ENCODE measurements around the gene CPNE4. TPM values are rescaled to one million over a fixed set of nuclear protein-coding genes. Genes with fewer than 3 reads are reported as not detected.

CPNE4 gene
- total RNA-seq, 1 experiment from 2014 or later: 1.9 TPM

- H3K9me3 ChIP-seq (ENCODE audit: control insufficient read depth, low read depth, low read length): no peaks in the 10 kb centered on the region
- Mint-ChIP-seq H3K9me3 (peaks cover 8 to 10% of the 10 kb centered on the region in 2 experiments), H3K36me3 (ENCODE audit: insufficient read depth in 1 of 3, low read depth in 3 of 3) (peaks cover 2 to 10% (median 3%) of the 10 kb centered on the region in 3 experiments; a peak in 4 of 7 replicates), H3K27me3 (ENCODE audit: low read depth) (no peaks in the 10 kb centered on the region), H3K27ac (no peak overlapping the region), H3K4me1 (no peaks in the 10 kb centered on the region), H3K4me3 (no peak overlapping the region)
- no peak overlapping the region for H3K9ac ChIP-seq (ENCODE audit: extremely low read depth, insufficient read length, low read length)
- H2BK20ac ChIP-seq (ENCODE audit: low read depth, low read length, poor library complexity, severe bottlenecking): no peak overlapping the region
- no peak overlapping the region for H2BK5ac ChIP-seq (ENCODE audit: insufficient read length, low read length)
- H3K27me3 ChIP-seq (ENCODE audit: insufficient read depth, low read length): no peaks in the 10 kb centered on the region
- no peak overlapping the region for H3K18ac ChIP-seq (ENCODE audit: insufficient read length, low read depth, low read length)
- no peak overlapping the region for H4K91ac ChIP-seq (ENCODE audit: insufficient read length, low read depth, low read length)
- H4K20me1 ChIP-seq (ENCODE audit: control insufficient read depth, insufficient read depth, insufficient read length): no peaks in the 10 kb centered on the region
- H2AK5ac ChIP-seq (ENCODE audit: insufficient read length, low read length): no peak overlapping the region
- H3K56ac ChIP-seq (ENCODE audit: insufficient read length, low read depth, low read length): no peak overlapping the region
- H3K23ac ChIP-seq (ENCODE audit: insufficient read length, low read depth, low read length): no peak overlapping the region
- H3K4me1 ChIP-seq (ENCODE audit: insufficient read depth, low read length): no peaks in the 10 kb centered on the region
- H3K23me2 ChIP-seq (ENCODE audit: insufficient read length, low read depth, low read length, poor library complexity, severe bottlenecking): no peaks in the 10 kb centered on the region
- H4K8ac ChIP-seq (replicated peaks; ENCODE audit: insufficient read length, low read depth, low read length): no peak overlapping the region
- no peak overlapping the region for H2BK120ac ChIP-seq (ENCODE audit: low read depth, low read length, poor library complexity, severe bottlenecking)
- H2BK12ac ChIP-seq (ENCODE audit: insufficient read length, low read depth, low read length): no peak overlapping the region
- no peak overlapping the region for H3K4me2 ChIP-seq (ENCODE audit: insufficient read depth, insufficient read length, low read length)
- no peak overlapping the region for H3T11ph ChIP-seq (ENCODE audit: low read length)
- no CpG with 5 or more reads among the region's 1 CpG for WGBS (ENCODE audit: extremely low coverage, insufficient read length, low lambda C conversion rate)
- no peaks in the 10 kb centered on the region for H3K79me1 ChIP-seq (ENCODE audit: insufficient read depth, low read depth, low read length, poor library complexity, severe bottlenecking)
- no peak overlapping the region for H3K4ac ChIP-seq (ENCODE audit: low read depth, low read length)
- no peak for DNase-seq
- no peaks in the 10 kb centered on the region for H3K79me2 ChIP-seq (ENCODE audit: insufficient read depth, low read length)
- no peak overlapping the region for H3K14ac ChIP-seq (ENCODE audit: insufficient read depth, low read length)
- H2BK15ac ChIP-seq (ENCODE audit: low read depth, low read length): no peak overlapping the region
- H2AFZ ChIP-seq (ENCODE audit: low read length): no peak overlapping the region
- TF ChIP-seq, protein P1, sequence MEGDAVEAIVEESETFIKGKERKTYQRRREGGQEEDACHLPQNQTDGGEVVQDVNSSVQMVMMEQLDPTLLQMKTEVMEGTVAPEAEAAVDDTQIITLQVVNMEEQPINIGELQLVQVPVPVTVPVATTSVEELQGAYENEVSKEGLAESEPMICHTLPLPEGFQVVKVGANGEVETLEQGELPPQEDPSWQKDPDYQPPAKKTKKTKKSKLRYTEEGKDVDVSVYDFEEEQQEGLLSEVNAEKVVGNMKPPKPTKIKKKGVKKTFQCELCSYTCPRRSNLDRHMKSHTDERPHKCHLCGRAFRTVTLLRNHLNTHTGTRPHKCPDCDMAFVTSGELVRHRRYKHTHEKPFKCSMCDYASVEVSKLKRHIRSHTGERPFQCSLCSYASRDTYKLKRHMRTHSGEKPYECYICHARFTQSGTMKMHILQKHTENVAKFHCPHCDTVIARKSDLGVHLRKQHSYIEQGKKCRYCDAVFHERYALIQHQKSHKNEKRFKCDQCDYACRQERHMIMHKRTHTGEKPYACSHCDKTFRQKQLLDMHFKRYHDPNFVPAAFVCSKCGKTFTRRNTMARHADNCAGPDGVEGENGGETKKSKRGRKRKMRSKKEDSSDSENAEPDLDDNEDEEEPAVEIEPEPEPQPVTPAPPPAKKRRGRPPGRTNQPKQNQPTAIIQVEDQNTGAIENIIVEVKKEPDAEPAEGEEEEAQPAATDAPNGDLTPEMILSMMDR (conservative IDR thresholded peaks at IDR 0.05): no peak
- no peak overlapping the region for H4K5ac ChIP-seq (ENCODE audit: insufficient read length, low read depth, low read length)
- no peak overlapping the region for H3K27ac ChIP-seq (ENCODE audit: insufficient read length, low read depth, low read length)
These were observed 86.0 kb downstream of the CPNE4 start for GRCh38 chr3:131948806-131949205.
